SK-N-SH (cell line): ENCODE data around the gene CCNB1. TPM values are rescaled to one million over a fixed set of nuclear protein-coding genes. Genes with fewer than 3 reads are reported as not detected.

Source experiments
- CTCF ChIA-PET: fragments of 300-600, 350-600 bp; formaldehyde crosslinking; extraction: SDS; loops from one replicate; lab custom pipeline; 2021; lab: Yijun Ruan, JAX
- POLR2A ChIA-PET: fragments of 350-600 bp; sonication (Branson Sonifier 250); formaldehyde crosslinking; extraction: SDS; loops from one replicate; lab custom pipeline; 2020; ENCODE audit warnings: antibody characterized with exemption, inconsistent platforms; lab: Yijun Ruan, JAX
- DNase-seq: peaks from one replicate; pipeline ENCODE4 v3.0.0; 2012
- H2AFZ ChIP-seq: fragments of 200-600 bp; sonication (generic); 2 replicates; pipeline ENCODE4 v1.8.1; 2016; ENCODE audit warnings: antibody characterized with exemption, mild to moderate bottlenecking, low read depth
- H3F3A ChIP-seq: fragments of 200-600 bp; sonication (generic); replicated peaks from 2 replicates; pipeline ENCODE3; 2016; ENCODE audit warnings: antibody characterized with exemption, mild to moderate bottlenecking; ENCODE audit not compliant: insufficient read depth
- H3K27ac ChIP-seq, 2 experiments: fragments of 200-500 bp in 1 of 2; fragments of 200-600 bp in 1 of 2; sonication (Bioruptor generic) in 1 of 2; sonication (generic), shearing (Covaris generic) in 1 of 2; 2 replicates each; pipeline versions ENCODE4 v1.5.1 to v1.6.1; 2014 to 2016; ENCODE audit warnings: low read depth in 2 of 2, inconsistent platforms in 1 of 2, low read length in 1 of 2, mild to moderate bottlenecking in 1 of 2, mixed read lengths in 1 of 2
- H3K27me3 ChIP-seq: fragments of 200-600 bp; sonication (generic), shearing (Covaris generic); 2 replicates; pipeline ENCODE4 v1.6.1; 2016; ENCODE audit warnings: mixed run types; ENCODE audit not compliant: insufficient read depth
- H3K36me3 ChIP-seq, 2 experiments: fragments of 200-500 bp in 1 of 2; fragments of 200-600 bp in 1 of 2; sonication (Bioruptor generic) in 1 of 2; sonication (generic) in 1 of 2; replicated peaks in 1 of 2; 2 replicates each; pipeline versions ENCODE3 to v1.5.1; 2014 to 2016; ENCODE audit warnings: low read length in 1 of 2, mild to moderate bottlenecking in 1 of 2; ENCODE audit not compliant: insufficient read depth in 2 of 2, control insufficient read depth in 1 of 2
- H3K4me1 ChIP-seq, 2 experiments: fragments of 200-500 bp in 1 of 2; fragments of 200-600 bp in 1 of 2; sonication (Bioruptor generic) in 1 of 2; sonication (generic), shearing (Covaris generic) in 1 of 2; 2 replicates each; pipeline versions ENCODE4 v1.5.1 to v1.6.1; 2014 to 2016; ENCODE audit warnings: low read depth in 1 of 2, low read length in 1 of 2, mixed run types in 1 of 2; ENCODE audit not compliant: insufficient read depth in 2 of 2, control insufficient read depth in 1 of 2
- H3K4me2 ChIP-seq: fragments of 200-600 bp; sonication (generic), shearing (Covaris generic); 2 replicates; pipeline ENCODE4 v1.6.1; 2017; ENCODE audit warnings: mixed run types
- H3K4me3 ChIP-seq, 2 experiments: fragments of 200-500 bp in 1 of 2; fragments of 200-600 bp in 1 of 2; sonication (Bioruptor generic) in 1 of 2; sonication (generic), shearing (Covaris generic) in 1 of 2; 2 replicates each; pipeline versions ENCODE4 v1.5.1 to v1.8.1; 2014 to 2016; ENCODE audit warnings: low read depth in 2 of 2, inconsistent platforms in 1 of 2, low read length in 1 of 2, mild to moderate bottlenecking in 1 of 2, mixed read lengths in 1 of 2, moderate library complexity in 1 of 2
- H3K79me2 ChIP-seq: fragments of 200-600 bp; sonication (generic); 2 replicates; pipeline ENCODE4 v1.8.1; 2017; ENCODE audit warnings: mild to moderate bottlenecking; ENCODE audit not compliant: insufficient read depth
- H3K9ac ChIP-seq: fragments of 200-600 bp; sonication (generic); 2 replicates; pipeline ENCODE4 v1.6.1; 2017; ENCODE audit warnings: mixed run types
- H3K9me2 ChIP-seq: fragments of 200-600 bp; sonication (generic); 2 replicates; pipeline ENCODE4 v1.6.1; 2017; ENCODE audit warnings: mixed run types
- H3K9me3 ChIP-seq: fragments of 200-600 bp; sonication (generic); 2 replicates; pipeline ENCODE4 v1.6.1; 2017; ENCODE audit warnings: mixed run types, mild to moderate bottlenecking, moderate library complexity
- H4K20me1 ChIP-seq: fragments of 200-600 bp; sonication (generic); 2 replicates; pipeline ENCODE4 v1.6.1; 2017; ENCODE audit warnings: mild to moderate bottlenecking, mixed run types; ENCODE audit not compliant: insufficient read depth
- CHD2 ChIP-seq: fragments of 150-350 bp; IDR thresholded peaks from 2 replicates; pipeline ENCODE4 v1.6.1; 2018; ENCODE audit warnings: low read length; ENCODE audit not compliant: partially characterized antibody
- CTCF ChIP-seq: fragments of 200-600 bp; sonication (generic); IDR thresholded peaks from 2 replicates; pipeline ENCODE4 v1.6.1; 2017; ENCODE audit warnings: antibody characterized with exemption, mild to moderate bottlenecking, moderate library complexity
- ELF1 ChIP-seq: IDR thresholded peaks from 2 replicates; pipeline ENCODE4 v1.4.0; 2012
- EP300 ChIP-seq, 2 experiments: IDR thresholded peaks; 2 replicates each; pipeline versions ENCODE4 v1.4.0 to v1.6.1; 2012; ENCODE audit warnings: borderline replicate concordance in 1 of 2, low read depth in 1 of 2, low read length in 1 of 2
- EZH2phosphoT487 ChIP-seq: fragments of 200-600 bp; sonication (generic); IDR thresholded peaks from 2 replicates; pipeline ENCODE4 v1.6.1; 2017; ENCODE audit warnings: low read depth, mixed run types, mild to moderate bottlenecking, antibody characterized with exemption, moderate library complexity, borderline replicate concordance
- FOSL2 ChIP-seq: IDR thresholded peaks from 2 replicates; pipeline ENCODE4 v1.4.0; 2012; ENCODE audit warnings: low read depth, mild to moderate bottlenecking, moderate library complexity, borderline replicate concordance
- FOXJ3 ChIP-seq: sonication (generic); formaldehyde crosslinking; IDR thresholded peaks from 2 replicates; pipeline ENCODE4 v1.5.1; 2020; ENCODE audit warnings: mild to moderate bottlenecking, missing genetic modification reagents
- FOXM1 ChIP-seq: IDR thresholded peaks from 2 replicates; pipeline ENCODE4 v1.4.0; 2012; ENCODE audit warnings: low read depth, mild to moderate bottlenecking
- GABPA ChIP-seq: IDR thresholded peaks from 2 replicates; pipeline ENCODE4 v1.4.0; 2012; ENCODE audit warnings: low read depth, mild to moderate bottlenecking
- GATA2 ChIP-seq: sonication (generic); formaldehyde crosslinking; IDR thresholded peaks from 2 replicates; pipeline ENCODE4 v1.5.0; 2020; ENCODE audit warnings: mild to moderate bottlenecking, missing genetic modification reagents
- IRF3 ChIP-seq: fragments of 150-350 bp; IDR thresholded peaks from 2 replicates; pipeline ENCODE4 v1.6.1; 2016; ENCODE audit warnings: mild to moderate bottlenecking, low read depth, low read length
- PBX3 ChIP-seq: IDR thresholded peaks from 2 replicates; pipeline ENCODE4; 2012
- POLR2AphosphoS5 ChIP-seq: IDR thresholded peaks from 2 replicates; pipeline ENCODE4 v1.6.1; 2012; ENCODE audit warnings: low read depth, low read length
- RCOR1 ChIP-seq: fragments of 150-350 bp; IDR thresholded peaks from 2 replicates; pipeline ENCODE4 v1.6.1; 2017; ENCODE audit warnings: antibody characterized with exemption, low read length
- RFX5 ChIP-seq: IDR thresholded peaks from 2 replicates; pipeline ENCODE4 v1.6.1; 2012; ENCODE audit warnings: mild to moderate bottlenecking, improper control_type of control experiment, low read length
- RXRA ChIP-seq: IDR thresholded peaks from 2 replicates; pipeline ENCODE4 v1.4.0; 2012; ENCODE audit warnings: low read depth, mild to moderate bottlenecking, borderline replicate concordance
- TCF12 ChIP-seq: IDR thresholded peaks from 2 replicates; pipeline ENCODE4 v1.4.0; 2012
- TEAD4 ChIP-seq: IDR thresholded peaks from 2 replicates; pipeline ENCODE4 v1.4.0; 2012; ENCODE audit warnings: mild to moderate bottlenecking, borderline replicate concordance; ENCODE audit not compliant: insufficient read depth
- USF1 ChIP-seq: IDR thresholded peaks from 2 replicates; pipeline ENCODE4 v1.4.0; 2012; ENCODE audit warnings: low read depth, borderline replicate concordance
- USF2 ChIP-seq: fragments of 150-350 bp; IDR thresholded peaks from 2 replicates; pipeline ENCODE4 v1.6.1; 2017; ENCODE audit warnings: antibody characterized with exemption, low read length, low read depth, borderline replicate concordance
- YY1 ChIP-seq: IDR thresholded peaks from 2 replicates; pipeline ENCODE4 v1.4.0; 2012; ENCODE audit warnings: low read depth, mild to moderate bottlenecking
- WGBS: methylation state at CpG from one replicate; pipeline ENCODE4 v1.1.6; 2017; ENCODE audit warnings: low lambda C conversion rate; 5-methylcytosine and 5-hydroxymethylcytosine counted together
- polyA plus RNA-seq, 3 experiments: library from polyadenylated mRNA; depleted of rRNA; stranded (reverse); fragments of >200 nt; gene quantifications; 2 replicates each; pipeline ENCODE4 v1.2.3, GENCODE V29; 2012

CCNB1 gene
- polyA plus RNA-seq, 1 of the 3 experiments (the other 2 are of a cell fraction): 78.6 TPM

GRCh38 chr5:69189162-69190086 lies 22.5 kb downstream of the CCNB1 start, which contains the start of gene CENPH (continued):
- TF ChIP-seq IRF3 (no peak), CTCF (no peak), FOSL2 (no peak), GATA2 (CRISPR knock-in tag) (no peak), TEAD4 (no peak), RXRA (no peak), FOXJ3 (CRISPR knock-in tag) (no peak; the same call in 1 of the 2 replicates), RFX5 (no peak), TCF12 (no peak), USF2 (no peak), FOXM1 (no peak), PBX3 (no peak; the same call in 1 of the 2 replicates), EP300 (IDR thresholded peaks at IDR 0.05; ENCODE audit: borderline replicate concordance in 1 of 2, low read depth in 1 of 2, low read length in 1 of 2) (0 out of 4 replicates have a peak, but pooled peaks of 1 of the 2 experiments have one; percentile 17), EZH2phosphoT487 (no peak)

GRCh38 chr5:69202497-69202896 lies 35.5 kb downstream of the CCNB1 start:
- Histone ChIP-seq H3F3A (peaks cover 14% of the 10 kb centered on the region), H3K79me2 (no peaks in the 10 kb centered on the region), H3K4me1 (no peaks in the 10 kb centered on the region), H4K20me1 (no peaks in the 10 kb centered on the region), H3K9me2 (no peaks in the 10 kb centered on the region), H3K27me3 (no peaks in the 10 kb centered on the region), H3K36me3 (peaks cover 0 to 4% of the 10 kb centered on the region in 2 experiments), H3K27ac (peak overlapping the region in 1 of 2 experiments; percentile 20; a peak in 1 of 4 replicates), H3K9me3 (no peaks in the 10 kb centered on the region), H3K4me3 (no peak overlapping the region), H3K4me2 (0 out of 2 replicates have a peak overlapping the region, but pooled peaks have one; percentile 5), H2AFZ (peak overlapping the region; percentile 43), H3K9ac (no peak overlapping the region)
- no peak for DNase-seq
- WGBS: 91% methylated on average over 1 of the region's 1 CpG
- POLR2A ChIA-PET: no interaction called here
- CTCF ChIA-PET: no interaction called here
- no peak for TF ChIP-seq YY1
- no peak for TF ChIP-seq CHD2
- no peak for TF ChIP-seq RFX5
- TF ChIP-seq RCOR1: no peak
- TF ChIP-seq USF1: no peak
- TF ChIP-seq IRF3: no peak
- TF ChIP-seq GABPA: no peak
- no peak for TF ChIP-seq FOSL2
- no peak for TF ChIP-seq POLR2AphosphoS5
- TF ChIP-seq ELF1: no peak
- TF ChIP-seq EP300 (IDR thresholded peaks at IDR 0.05; ENCODE audit: borderline replicate concordance in 1 of 2, low read depth in 1 of 2, low read length in 1 of 2): no peak
